HG03342 (cell line): ENCODE results near the gene NEK9.
"Not testable (repeated sequence)": the region's sequence is repeated elsewhere in the genome, so short reads cannot be mapped to it uniquely, and the experiment has no call there.

Source experiments
- ATAC-seq: cut with Tn5 transposase; IDR thresholded peaks from one replicate; pipeline ENCODE4 v1.9.1; 2021; ENCODE audit warnings: mild to moderate bottlenecking, moderate library complexity; ENCODE audit not compliant: unreplicated experiment

NEK9 gene

GRCh38 chr14:75147423-75148071 lies 20.7 kb upstream of the NEK9 start:
- no peak for ATAC-seq

GRCh38 chr14:75144944-75145343 lies 18.1 kb upstream of the NEK9 start:
- no peak for ATAC-seq

DNA sequence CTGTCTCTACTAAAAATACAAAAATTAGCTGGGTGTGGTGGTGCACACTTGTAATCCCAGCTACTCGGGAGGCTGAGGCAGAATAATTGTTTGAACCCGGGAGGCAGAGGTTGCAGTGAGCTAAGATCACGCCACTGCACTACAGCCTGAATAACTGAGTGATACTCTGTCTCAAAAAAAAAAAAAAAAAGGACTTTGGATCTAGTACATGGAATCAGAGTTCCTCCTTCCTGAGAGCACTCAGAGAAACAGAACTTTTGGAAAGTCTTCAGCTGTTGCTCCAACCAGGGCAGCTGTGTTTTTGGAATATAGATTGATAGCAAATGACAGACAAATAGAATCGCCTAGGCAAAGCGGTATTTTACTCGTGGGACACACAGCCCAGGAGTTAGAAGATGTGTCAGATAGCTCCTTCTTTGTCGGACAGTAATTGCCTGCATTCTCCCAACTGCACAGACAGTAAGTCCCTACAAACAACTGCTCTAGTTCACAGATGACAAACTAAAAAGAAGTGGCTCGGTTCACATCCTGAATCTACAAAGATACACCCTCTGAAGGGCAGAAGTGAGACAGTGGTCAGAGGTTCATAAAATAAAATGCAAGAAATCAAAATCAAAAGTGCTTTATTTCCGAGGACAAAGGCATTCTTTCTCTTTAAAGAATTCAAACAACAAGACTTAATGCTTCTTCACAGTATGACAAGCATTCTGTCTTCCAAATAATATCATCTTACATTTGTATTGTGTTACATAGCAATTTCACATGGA lies 17.1 kb upstream of the NEK9 start:
- no peak for ATAC-seq

GRCh38 chr14:75142494-75142893 lies 15.6 kb upstream of the NEK9 start:
- no peak for ATAC-seq

GRCh38 chr14:75141967-75142366 lies 15.1 kb upstream of the NEK9 start:
- no peak for ATAC-seq

- no peak for ATAC-seq
Measured at GRCh38 chr14:75141062-75141461, 14.2 kb upstream of the NEK9 start.

- ATAC-seq: no peak
Measured at GRCh38 chr14:75140620-75141019, 13.8 kb upstream of the NEK9 start.

- ATAC-seq: no peak
Measured at GRCh38 chr14:75139185-75139584, 12.3 kb upstream of the NEK9 start.

DNA sequence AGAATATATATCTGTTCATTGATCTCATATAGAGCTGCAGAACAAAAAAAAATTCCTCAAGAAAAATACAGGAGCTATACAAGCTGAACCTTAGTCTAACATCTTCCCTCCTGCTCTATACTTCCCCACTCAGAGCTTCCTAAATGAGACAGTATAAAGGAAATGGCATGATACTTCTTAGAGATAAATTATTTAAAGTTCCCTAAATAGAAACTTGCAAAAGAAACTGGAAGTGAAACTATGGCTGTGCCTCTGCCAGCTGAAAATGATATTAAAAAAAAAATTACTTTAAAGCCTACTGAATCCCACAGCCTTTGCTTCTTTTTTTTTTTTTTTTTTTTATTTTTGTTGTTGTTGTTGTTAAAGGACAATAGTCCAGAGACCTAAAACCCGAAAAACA lies 11.6 kb upstream of the NEK9 start:
- ATAC-seq: no peak

DNA sequence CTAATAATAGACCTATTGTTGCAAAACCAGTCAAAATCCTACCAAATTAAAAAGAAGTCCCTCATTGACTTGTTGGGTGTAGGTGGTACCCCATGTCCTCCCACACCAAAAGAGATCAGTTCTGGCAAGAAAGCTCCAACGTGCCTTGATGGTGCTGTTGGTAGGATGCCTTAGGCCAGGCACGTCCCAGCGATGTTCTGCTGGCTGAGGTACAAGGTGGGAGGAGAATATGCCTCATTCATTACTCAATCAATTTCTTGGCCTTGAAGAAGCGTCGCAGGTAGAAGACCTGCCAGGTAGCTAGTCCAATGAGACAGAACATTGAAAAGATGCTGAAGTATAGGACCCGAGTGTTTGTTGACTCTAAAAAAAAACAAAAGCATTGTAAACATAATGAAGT lies 7.8 kb upstream of the NEK9 start:
- no peak for ATAC-seq

DNA sequence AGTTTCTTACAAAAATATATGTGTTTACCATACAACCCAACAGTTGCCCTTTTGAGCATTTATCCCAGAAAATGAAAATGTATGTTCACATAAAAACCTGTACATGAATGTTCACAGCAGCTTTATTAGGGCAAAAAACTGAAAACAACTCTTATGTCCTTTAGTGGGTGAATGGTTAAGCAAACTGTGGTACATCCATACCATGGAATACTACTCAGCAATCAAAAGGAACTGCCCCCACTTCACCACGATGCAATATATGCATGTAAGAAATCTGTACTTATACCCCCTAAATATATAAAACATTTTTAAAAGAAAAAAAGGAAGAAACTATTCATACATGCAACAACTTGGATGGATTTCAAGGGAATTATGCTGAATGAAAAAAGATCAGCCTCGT lies 6.7 kb upstream of the NEK9 start:
- no peak for ATAC-seq

DNA sequence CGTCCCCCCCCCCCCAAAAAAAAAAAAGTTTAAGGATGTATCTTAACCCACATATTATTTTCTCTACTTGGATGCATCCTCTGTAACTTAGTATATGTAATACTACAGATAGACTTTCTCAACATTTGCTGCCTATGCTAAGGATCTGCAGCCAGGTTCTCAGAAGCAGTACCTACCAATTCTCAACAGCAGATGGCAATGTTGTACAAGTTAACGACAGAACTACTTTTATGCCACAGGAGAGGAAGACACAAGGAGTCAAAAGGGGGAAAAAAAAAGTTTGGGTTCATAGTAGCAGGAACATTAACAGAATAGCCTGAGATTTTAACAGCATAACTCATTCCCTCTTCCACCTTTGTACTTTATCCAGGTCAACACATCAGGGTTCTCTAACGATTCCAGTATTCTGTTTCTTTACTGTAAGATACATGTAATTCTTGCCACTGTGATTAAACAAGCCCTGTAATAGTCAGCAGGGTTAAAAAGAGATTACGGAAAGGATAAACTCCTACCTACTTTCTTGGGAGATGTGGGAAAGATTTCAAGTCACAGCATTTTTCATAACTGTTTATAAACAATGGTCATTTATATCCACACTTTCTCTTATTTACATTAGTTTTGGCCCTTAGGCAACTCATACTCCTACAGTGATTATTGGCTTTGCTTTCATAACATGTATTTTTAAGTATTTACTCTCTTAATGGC lies 5.7 kb upstream of the NEK9 start:
- no peak for ATAC-seq

- no peak for ATAC-seq
Measured at GRCh38 chr14:75128596-75128990, 1.7 kb upstream of the NEK9 start.

GRCh38 chr14:75127903-75128595 lies 1.2 kb upstream of the NEK9 start:
- no peak for ATAC-seq

DNA sequence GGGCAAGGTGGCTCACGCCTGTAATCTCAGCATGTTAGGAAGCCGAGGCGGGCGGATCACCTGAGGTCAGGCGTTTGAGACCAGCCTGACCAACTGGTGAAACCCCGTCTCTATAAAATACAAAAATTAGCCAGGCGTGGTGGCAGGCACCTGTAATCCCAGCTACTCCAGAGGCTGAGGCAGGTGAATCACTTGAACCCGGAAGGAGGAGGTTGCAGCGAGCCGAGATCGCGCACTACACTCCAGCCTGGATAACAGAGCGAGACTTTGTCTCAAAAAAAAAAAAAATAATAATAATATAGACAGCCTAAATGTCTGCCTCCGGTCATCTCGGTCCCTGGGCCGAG lies 599 bp upstream of the NEK9 start:
- not testable (repeated sequence) for ATAC-seq

DNA sequence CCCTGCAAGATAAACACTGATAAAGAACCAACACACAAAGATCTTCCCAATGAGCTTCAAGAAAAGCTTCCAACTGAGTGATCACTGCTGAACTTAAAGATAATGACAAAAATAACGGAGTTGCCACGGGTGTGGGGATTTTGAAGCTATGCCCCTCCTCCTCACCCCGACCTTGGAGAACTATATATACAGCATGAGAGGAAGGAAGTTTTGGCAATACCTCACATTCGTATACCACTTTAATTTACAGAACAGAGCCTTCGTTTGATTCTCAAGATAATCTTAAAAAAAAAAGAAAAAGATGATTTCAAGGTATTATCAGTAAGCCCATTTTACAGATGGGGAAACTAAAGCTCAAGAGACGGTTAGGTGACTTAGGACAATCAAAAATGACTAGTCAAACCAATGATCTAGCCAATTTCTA lies 715 bp downstream of the NEK9 start:
- no peak for ATAC-seq

DNA sequence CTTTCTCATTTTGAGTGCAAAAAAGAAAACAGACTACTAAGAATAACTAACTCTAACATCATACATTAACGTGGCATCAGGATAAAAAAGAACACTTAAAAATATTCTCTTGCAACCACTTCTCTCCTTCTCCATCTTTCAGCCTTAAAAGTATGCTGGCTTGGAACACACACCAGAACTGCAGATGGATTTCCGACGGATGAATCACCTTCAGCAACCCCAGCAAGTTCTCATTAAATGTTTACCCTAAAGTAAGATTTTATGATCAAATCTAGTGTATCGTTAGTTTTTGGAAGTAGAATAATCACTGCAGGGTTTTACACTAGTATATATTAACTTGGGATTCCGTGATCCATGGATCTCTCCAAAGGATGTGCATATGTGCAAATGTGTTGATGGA lies 1.2 kb downstream of the NEK9 start:
- no peak for ATAC-seq

DNA sequence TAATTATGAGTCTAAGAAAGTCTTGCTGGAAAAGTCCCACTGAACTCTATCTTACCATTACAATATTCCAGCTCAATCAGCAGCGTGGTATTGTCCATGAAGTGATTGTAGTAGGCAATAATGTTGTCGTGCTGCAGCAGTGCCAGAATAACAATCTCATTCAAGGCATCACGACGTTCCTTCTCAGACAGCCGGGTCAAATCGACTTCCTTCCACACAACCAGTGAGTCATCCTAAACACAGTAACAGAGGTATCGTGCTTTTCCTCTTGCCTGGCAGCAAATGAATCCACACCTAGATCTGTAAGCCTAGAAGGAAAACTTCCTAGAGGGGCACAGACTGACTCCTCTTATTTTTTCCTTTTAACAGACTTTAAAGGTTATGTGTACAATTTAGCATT lies 2.9 kb downstream of the NEK9 start:
- no peak for ATAC-seq

DNA sequence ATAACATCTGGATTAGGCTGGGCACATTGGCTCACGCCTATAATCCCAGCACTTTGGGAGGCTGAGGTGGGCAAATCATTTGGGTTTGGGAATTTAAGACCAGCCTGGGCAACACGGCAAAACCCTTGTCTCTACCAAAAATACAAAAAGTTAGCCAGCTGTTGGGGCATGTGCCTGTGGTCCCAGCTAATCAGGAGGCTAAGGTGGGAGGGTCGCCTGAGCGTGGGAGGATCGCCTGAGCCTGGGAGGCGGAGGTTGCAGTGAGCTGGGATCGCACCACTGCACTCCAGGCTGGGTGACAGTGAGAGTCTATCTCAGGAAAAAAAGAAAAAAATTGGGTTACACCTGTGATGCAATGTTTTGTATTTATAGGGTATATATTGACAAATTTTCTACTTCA lies 5.3 kb downstream of the NEK9 start:
- no peak for ATAC-seq

DNA sequence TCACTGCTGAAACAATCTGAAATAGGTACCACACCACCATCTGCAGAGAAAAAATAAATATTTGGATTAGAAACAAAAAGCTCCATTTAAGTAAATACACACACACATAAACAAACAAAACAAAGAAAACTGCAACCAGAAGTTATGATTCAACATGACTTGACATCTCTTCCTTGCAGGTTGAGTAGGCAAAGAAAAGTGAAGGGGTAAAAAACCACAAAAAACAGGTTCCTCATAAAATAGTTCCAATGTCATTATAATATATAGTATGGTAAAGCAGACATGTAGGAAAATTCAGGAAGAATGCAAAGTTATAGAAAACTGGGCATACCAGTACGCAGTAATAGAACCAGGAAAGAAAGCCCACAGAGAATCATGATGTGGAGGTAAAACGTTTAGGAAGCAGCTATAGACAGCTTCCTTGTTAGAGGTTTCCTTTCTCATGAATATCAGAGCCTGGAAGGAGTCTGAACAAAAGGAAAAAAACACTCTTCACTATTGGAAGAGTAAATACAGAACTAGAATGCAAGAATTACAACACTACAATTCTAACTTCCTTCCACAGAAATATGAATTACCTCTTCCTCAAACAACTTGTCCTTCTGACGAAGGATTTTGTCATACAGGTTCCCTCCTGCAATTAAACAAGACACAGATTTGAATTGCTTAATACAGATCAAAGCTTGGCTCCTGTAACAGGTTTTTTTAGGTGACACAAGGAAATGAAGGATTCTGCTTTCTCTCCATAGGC lies 6.1 kb downstream of the NEK9 start:
- ATAC-seq: no peak

DNA sequence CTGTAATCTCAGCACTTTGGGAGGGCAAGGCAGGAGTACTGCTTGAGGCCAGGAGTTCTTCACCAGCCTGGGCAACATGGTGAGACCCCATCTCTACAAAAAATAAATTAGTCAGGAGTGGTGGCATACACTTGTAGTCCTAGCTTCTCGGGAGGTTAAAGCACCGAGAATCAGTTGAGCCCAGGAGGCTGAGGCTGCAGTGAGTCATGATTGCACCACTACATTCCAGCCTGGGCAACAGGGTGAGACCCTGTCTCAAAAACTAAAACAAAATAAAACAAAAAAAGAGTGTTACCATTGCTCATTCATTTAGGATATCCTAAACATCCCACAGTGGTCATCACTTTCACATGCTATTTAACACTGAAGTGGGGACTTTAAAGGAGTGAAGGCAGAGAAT lies 7.8 kb downstream of the NEK9 start:
- ATAC-seq: no peak
